Body of pancreas (tissue), 4 donors: ENCODE results near the gene NEXN.
A peak's percentile ranks its signal among the peaks of the same experiment; 100 is the strongest.
"Not testable (repeated sequence)": the region's sequence is repeated elsewhere in the genome, so short reads cannot be mapped to it uniquely, and the experiment has no call there.

Experiments used
- POLR2A ChIP-seq, 3 donors: fragments of 450-650 bp; IDR thresholded peaks; one replicate each; pipeline ENCODE4 v1.6.1; 2016; ENCODE audit warnings: antibody characterized with exemption in 3 of 3, mild to moderate bottlenecking in 2 of 3
- TF ChIP-seq, protein P1 (sequence below), 7 experiments: fragments of 450-650 bp in 4 of 7; fragments of 200-600 bp in 3 of 7; sonication (generic) in 3 of 7; IDR thresholded peaks; one replicate each; pipeline ENCODE4 v1.5.1; 2016 to 2019; ENCODE audit warnings: antibody characterized with exemption in 7 of 7

DNA sequence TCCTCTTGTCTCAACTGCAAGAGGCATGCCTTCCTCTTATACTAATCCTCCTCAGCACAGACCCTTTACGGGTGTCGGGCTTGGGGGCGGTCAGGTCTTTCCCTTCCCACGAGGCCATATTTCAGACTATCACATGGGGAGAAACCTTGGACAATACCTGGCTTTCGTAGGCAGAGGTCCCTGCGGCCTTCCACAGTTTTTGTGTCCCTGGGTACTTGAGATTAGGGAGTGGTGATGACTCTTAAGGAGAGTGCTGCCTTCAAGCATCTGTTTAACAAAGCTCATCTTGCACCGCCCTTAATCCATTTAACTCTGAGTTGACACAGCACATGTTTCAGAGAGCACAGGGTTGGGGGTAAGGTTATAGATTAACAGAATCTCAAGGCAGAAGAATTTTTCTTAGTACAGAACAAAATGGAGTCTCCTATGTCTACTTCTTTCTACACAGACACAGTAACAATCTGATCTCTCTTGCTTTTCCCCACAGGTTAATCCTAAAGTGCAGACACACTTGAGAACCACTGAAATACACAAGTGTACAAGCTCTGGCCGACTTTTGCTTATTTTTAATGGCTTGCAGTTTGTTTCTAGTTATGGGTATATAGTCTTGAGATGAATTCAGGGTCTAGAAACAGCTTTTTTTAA, 95.0 kb downstream of the NEXN start:
- TF ChIP-seq POLR2A (IDR thresholded peaks at IDR 0.05), result peak in 2 of 3 donors; percentile 39 to 46
- TF ChIP-seq, protein P1, sequence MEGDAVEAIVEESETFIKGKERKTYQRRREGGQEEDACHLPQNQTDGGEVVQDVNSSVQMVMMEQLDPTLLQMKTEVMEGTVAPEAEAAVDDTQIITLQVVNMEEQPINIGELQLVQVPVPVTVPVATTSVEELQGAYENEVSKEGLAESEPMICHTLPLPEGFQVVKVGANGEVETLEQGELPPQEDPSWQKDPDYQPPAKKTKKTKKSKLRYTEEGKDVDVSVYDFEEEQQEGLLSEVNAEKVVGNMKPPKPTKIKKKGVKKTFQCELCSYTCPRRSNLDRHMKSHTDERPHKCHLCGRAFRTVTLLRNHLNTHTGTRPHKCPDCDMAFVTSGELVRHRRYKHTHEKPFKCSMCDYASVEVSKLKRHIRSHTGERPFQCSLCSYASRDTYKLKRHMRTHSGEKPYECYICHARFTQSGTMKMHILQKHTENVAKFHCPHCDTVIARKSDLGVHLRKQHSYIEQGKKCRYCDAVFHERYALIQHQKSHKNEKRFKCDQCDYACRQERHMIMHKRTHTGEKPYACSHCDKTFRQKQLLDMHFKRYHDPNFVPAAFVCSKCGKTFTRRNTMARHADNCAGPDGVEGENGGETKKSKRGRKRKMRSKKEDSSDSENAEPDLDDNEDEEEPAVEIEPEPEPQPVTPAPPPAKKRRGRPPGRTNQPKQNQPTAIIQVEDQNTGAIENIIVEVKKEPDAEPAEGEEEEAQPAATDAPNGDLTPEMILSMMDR (IDR thresholded peaks at IDR 0.05), result not testable (repeated sequence)
